Measurements from ENCODE around the gene PIEZO2.

The PIEZO2 gene

DNA sequence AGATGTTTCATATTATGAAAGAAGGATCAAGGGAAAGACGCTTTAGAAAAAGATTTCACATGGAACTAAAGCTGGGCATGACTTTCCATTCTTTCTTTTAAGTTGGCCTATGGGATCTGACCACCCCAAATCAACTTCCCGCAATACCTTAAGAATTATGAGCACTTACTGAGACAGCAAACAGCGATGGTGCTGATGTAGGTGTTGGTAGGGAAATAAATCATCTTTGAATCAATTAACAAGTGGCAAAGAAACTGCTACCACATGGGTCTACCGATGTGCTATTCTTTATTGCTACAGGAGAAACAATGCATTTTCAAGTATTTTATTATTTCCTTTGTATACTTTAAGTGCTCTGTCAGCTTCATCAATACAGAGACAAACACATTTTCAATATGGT is 239.6 kb downstream of the PIEZO2 start:
- Histone ChIP-seq H3K9me3 (ENCODE audit: control insufficient read depth, insufficient read depth, low read length) (no peaks in the 10 kb centered on the region), H3K4me3 (ENCODE audit: low read length) (no peak overlapping the region), H3K27ac (ENCODE audit: low read length) (no peak overlapping the region), H3K4me1 (ENCODE audit: control insufficient read depth, insufficient read depth, low read length) (no peaks in the 10 kb centered on the region), H3K36me3 (ENCODE audit: control insufficient read depth, insufficient read depth, low read length) (no peaks in the 10 kb centered on the region), H3K27me3 (ENCODE audit: control insufficient read depth, insufficient read depth, low read length) (no peaks in the 10 kb centered on the region)
- WGBS (ENCODE audit: insufficient coverage, insufficient read length), result no CpG with 5 or more reads among the region's 4 CpGs
- DNase-seq (ENCODE audit: low read depth, low spot score), result no peak

DNA sequence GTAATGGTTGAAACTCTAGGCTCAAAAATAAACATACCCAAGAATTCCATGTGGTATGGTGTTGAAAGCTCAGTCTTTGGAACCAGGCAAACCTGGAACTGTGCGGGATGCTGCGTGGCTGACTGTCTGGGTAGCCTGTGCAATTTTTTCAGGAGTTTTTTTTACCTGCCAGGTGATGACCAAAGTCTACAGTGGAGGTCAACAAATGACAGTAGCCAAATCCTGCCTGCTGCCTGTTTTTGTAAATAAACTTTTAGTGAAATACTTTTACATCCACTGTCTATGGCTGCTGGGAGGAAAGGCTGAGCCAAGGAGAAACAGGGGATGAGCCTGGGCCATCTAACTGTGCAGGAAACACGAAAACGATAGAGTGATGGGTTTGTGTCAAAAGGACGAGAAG is 240.6 kb downstream of the PIEZO2 start:
- Histone ChIP-seq H3K4me3 (ENCODE audit: low read length) (no peak overlapping the region), H3K4me1 (ENCODE audit: control insufficient read depth, insufficient read depth, low read length) (no peaks in the 10 kb centered on the region), H3K36me3 (ENCODE audit: control insufficient read depth, insufficient read depth, low read length) (no peaks in the 10 kb centered on the region), H3K27me3 (ENCODE audit: control insufficient read depth, insufficient read depth, low read length) (no peaks in the 10 kb centered on the region), H3K27ac (ENCODE audit: low read length) (no peak overlapping the region), H3K9me3 (ENCODE audit: control insufficient read depth, insufficient read depth, low read length) (no peaks in the 10 kb centered on the region)
- DNase-seq (ENCODE audit: low read depth, low spot score), result no peak
- no CpG with 5 or more reads among the region's 5 CpGs for WGBS (ENCODE audit: insufficient coverage, insufficient read length)

DNA sequence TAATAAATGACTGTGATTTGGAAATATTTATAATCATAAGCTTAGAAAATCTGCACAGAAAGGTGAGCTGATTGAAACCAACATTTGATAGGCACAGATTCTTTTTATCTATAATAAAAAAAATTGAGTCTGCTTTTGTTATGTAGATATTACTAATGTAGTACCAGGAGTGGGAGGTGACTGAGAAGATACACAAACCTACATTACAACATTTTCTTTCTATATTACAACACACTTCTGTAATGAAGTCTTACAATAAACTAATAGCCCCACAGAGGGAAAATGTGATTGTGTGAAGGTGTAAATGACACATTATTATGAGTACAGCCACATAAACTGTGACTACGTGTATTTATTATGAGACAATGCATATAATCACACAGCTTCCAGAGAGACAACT is 241.6 kb downstream of the PIEZO2 start:
- Histone ChIP-seq H3K4me3 (ENCODE audit: low read length) (no peak overlapping the region), H3K27ac (ENCODE audit: low read length) (no peak overlapping the region), H3K36me3 (ENCODE audit: control insufficient read depth, insufficient read depth, low read length) (no peaks in the 10 kb centered on the region), H3K4me1 (ENCODE audit: control insufficient read depth, insufficient read depth, low read length) (no peaks in the 10 kb centered on the region), H3K27me3 (ENCODE audit: control insufficient read depth, insufficient read depth, low read length) (no peaks in the 10 kb centered on the region), H3K9me3 (ENCODE audit: control insufficient read depth, insufficient read depth, low read length) (no peaks in the 10 kb centered on the region)
- WGBS (ENCODE audit: insufficient coverage, insufficient read length), result no CpG with 5 or more reads among the region's 1 CpG
- DNase-seq (ENCODE audit: low read depth, low spot score), result no peak

DNA sequence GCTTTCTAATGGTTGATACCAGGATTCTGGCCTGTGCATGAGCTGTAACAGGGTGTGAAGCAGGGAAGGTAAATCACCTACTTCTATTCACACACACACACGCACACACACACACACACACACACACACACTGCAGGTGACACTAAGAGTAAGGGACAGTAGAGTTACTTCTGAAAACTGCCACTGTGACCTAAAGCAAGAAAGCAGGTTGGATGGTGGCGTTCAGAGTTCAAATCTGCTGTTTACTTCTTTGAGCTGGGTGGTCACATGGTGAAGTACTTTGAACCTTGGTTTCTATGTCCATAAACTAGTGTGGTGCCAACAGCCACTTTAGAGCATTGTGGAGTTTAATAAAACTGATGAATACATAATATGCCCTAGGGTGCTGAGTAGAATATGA is 248.0 kb downstream of the PIEZO2 start:
- Histone ChIP-seq H3K27me3 (ENCODE audit: control insufficient read depth, insufficient read depth, low read length) (no peaks in the 10 kb centered on the region), H3K9me3 (ENCODE audit: control insufficient read depth, insufficient read depth, low read length) (no peaks in the 10 kb centered on the region), H3K27ac (ENCODE audit: low read length) (no peak overlapping the region), H3K4me3 (ENCODE audit: low read length) (no peak overlapping the region), H3K4me1 (ENCODE audit: control insufficient read depth, insufficient read depth, low read length) (no peaks in the 10 kb centered on the region), H3K36me3 (ENCODE audit: control insufficient read depth, insufficient read depth, low read length) (no peaks in the 10 kb centered on the region)
- DNase-seq (ENCODE audit: low read depth, low spot score), result no peak
- WGBS (ENCODE audit: insufficient coverage, insufficient read length), result no CpG with 5 or more reads among the region's 2 CpGs

DNA sequence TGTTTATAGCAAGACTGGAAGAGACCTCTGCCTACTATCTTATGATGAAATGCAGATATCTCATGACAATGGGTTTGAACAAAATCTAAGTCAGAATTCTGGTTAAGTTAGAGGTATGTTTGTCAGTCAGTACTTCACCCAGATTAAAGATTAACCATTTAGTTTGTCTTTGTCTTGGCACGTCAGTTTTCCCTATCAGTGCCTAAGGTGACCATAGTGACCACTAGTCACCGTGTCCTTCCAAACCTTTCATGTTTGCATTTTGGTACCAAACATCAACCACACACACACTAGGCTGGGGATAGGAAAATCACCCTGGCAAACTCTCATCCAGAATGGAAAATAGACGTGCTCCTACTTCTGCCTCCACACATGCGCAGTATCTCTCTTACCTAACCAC is 248.9 kb downstream of the PIEZO2 start:
- no peak for DNase-seq (ENCODE audit: low read depth, low spot score)
- WGBS (ENCODE audit: insufficient coverage, insufficient read length), result no CpG with 5 or more reads among the region's 4 CpGs
- no peak overlapping the region for H3K4me3 ChIP-seq (ENCODE audit: low read length)
- H3K4me1 ChIP-seq (ENCODE audit: control insufficient read depth, insufficient read depth, low read length), result no peaks in the 10 kb centered on the region
- H3K9me3 ChIP-seq (ENCODE audit: control insufficient read depth, insufficient read depth, low read length), result no peaks in the 10 kb centered on the region
- H3K36me3 ChIP-seq (ENCODE audit: control insufficient read depth, insufficient read depth, low read length), result no peaks in the 10 kb centered on the region
- H3K27me3 ChIP-seq (ENCODE audit: control insufficient read depth, insufficient read depth, low read length), result no peaks in the 10 kb centered on the region
- no peak overlapping the region for H3K27ac ChIP-seq (ENCODE audit: low read length)

DNA sequence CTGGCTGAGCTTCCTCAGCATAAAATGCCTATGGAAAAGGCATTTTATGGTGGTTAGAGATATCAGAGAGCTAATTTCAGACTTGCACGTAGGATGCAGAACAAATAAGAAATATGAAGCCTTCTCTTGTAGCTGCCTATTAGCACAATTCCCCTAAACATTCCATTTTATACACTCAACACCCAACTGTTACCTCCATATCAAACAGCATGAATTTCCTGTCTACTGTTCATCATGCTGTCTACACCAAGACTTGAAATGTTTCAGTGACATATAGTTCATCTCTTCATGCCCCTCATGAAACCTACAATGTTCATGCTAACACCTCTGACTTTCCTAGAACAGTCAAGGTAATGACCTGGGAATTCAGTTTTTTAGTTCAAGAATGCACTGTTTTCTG is 249.9 kb downstream of the PIEZO2 start:
- DNase-seq (ENCODE audit: low read depth, low spot score), result no peak
- Histone ChIP-seq H3K36me3 (ENCODE audit: control insufficient read depth, insufficient read depth, low read length) (no peaks in the 10 kb centered on the region), H3K9me3 (ENCODE audit: control insufficient read depth, insufficient read depth, low read length) (no peaks in the 10 kb centered on the region), H3K4me1 (ENCODE audit: control insufficient read depth, insufficient read depth, low read length) (no peaks in the 10 kb centered on the region), H3K27ac (ENCODE audit: low read length) (no peak overlapping the region), H3K4me3 (ENCODE audit: low read length) (no peak overlapping the region), H3K27me3 (ENCODE audit: control insufficient read depth, insufficient read depth, low read length) (no peaks in the 10 kb centered on the region)
- WGBS (ENCODE audit: insufficient coverage, insufficient read length), result no CpG with 5 or more reads among the region's 1 CpG

DNA sequence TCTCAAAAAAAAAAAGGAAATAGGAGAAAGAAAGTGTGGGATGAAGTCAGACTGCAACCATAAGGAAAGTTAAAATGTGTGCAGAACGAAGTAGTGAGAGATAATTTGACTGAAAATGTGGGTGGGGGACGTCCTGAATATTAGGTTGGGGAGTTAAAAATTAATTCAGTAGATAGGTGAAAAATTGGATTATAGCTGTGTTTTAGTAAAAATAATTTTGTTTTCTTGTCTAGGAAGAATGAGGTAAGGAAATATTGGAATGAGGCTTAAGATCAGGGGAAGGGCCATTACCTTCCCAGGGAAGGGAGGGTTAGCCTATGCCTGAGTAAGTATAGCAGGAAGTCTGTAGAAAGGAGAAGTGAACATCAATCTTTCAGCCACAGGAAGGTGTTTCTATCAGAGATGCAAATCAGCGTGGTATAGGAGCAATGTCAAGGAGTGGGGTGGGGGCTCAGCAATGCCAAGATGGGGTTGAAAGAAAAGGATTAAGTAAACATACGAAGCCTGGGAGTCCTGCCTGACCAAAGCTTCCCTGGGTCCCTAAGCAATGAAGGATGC is 250.9 kb downstream of the PIEZO2 start:
- Histone ChIP-seq H3K4me1 (ENCODE audit: control insufficient read depth, insufficient read depth, low read length) (no peaks in the 10 kb centered on the region), H3K9me3 (ENCODE audit: control insufficient read depth, insufficient read depth, low read length) (no peaks in the 10 kb centered on the region), H3K27ac (ENCODE audit: low read length) (no peak overlapping the region), H3K36me3 (ENCODE audit: control insufficient read depth, insufficient read depth, low read length) (no peaks in the 10 kb centered on the region), H3K4me3 (ENCODE audit: low read length) (no peak overlapping the region), H3K27me3 (ENCODE audit: control insufficient read depth, insufficient read depth, low read length) (no peaks in the 10 kb centered on the region)
- DNase-seq (ENCODE audit: low read depth, low spot score), result no peak
- 100% methylated on average over 2 of the region's 4 CpGs for WGBS (ENCODE audit: insufficient coverage, insufficient read length)

DNA sequence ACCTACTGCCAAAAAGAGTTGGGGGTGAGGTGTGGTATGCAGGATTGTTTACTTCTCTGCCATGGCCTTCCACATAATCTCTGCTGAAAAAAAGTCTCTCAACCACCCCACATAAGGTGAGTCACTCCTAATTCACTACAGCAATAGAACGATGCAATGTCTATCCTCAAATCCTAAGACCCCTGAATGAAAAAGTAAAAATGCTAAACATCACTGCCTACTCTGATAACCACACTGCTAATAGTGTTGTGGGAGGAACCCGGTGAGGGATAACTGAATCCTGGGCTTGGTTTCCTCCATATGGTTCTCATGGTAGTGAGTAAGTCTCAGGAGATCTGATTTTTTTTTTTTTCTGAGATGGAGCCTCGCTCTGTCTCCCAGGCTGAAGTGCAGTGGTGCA is 252.5 kb downstream of the PIEZO2 start:
- no CpG with 5 or more reads among the region's 3 CpGs for WGBS (ENCODE audit: insufficient coverage, insufficient read length)
- no peak for DNase-seq (ENCODE audit: low read depth, low spot score)

DNA sequence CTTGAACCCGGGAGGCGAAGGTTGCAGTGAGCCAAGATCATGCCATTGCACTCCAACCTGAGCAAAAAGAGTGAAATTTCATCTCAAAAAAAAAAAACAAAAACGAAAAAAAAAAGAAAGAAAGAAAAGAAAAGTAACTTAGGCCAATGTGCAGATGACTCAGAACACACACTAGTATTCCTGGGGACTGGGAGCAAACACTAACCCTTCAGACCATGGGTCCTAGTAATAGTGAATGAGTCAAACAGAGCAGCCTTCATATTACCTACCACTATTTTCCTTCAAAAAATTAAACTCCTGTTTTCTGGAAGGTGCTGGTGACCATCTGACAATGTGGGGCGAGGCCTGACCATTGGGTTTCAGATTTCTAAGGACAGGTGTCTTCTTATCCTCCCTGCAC is 253.4 kb downstream of the PIEZO2 start:
- H3K36me3 ChIP-seq (ENCODE audit: control insufficient read depth, insufficient read depth, low read length), result no peaks in the 10 kb centered on the region
- no peaks in the 10 kb centered on the region for H3K9me3 ChIP-seq (ENCODE audit: control insufficient read depth, insufficient read depth, low read length)
- H3K27me3 ChIP-seq (ENCODE audit: control insufficient read depth, insufficient read depth, low read length), result no peaks in the 10 kb centered on the region
- H3K27ac ChIP-seq (ENCODE audit: low read length), result no peak overlapping the region
- WGBS (ENCODE audit: insufficient coverage, insufficient read length), result no CpG with 5 or more reads among the region's 4 CpGs
- no peak overlapping the region for H3K4me3 ChIP-seq (ENCODE audit: low read length)
- H3K4me1 ChIP-seq (ENCODE audit: control insufficient read depth, insufficient read depth, low read length), result no peaks in the 10 kb centered on the region
- DNase-seq (ENCODE audit: low read depth, low spot score), result no peak

More for the DNA sequence above, 252.5 kb downstream of the PIEZO2 start:
- Histone ChIP-seq H3K9me3 (ENCODE audit: control insufficient read depth, insufficient read depth, low read length) (no peaks in the 10 kb centered on the region), H3K27me3 (ENCODE audit: control insufficient read depth, insufficient read depth, low read length) (no peaks in the 10 kb centered on the region), H3K4me3 (ENCODE audit: low read length) (no peak overlapping the region), H3K4me1 (ENCODE audit: control insufficient read depth, insufficient read depth, low read length) (no peaks in the 10 kb centered on the region), H3K27ac (ENCODE audit: low read length) (no peak overlapping the region), H3K36me3 (ENCODE audit: control insufficient read depth, insufficient read depth, low read length) (no peaks in the 10 kb centered on the region)

DNA sequence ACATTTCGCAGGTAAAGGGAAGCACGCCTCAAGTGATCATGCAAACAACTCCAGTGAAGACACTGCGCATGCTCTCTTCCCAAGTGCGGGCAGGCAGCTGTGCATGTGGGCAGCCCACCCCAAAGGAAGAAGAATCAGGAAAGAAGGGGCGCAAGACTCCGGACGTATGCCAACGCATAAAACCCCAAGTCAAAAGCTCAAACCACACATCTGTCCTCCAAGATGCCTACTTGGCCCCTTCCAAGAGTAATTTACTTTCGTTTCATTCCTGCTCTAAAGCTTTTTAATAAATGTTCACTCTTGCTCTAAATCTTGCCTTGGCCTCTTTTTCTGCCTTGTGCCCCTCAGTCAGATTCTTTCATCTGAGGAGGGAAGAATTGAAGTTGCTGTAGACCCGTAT is 254.9 kb downstream of the PIEZO2 start:
- Histone ChIP-seq H3K27ac (ENCODE audit: low read length) (no peak overlapping the region), H3K36me3 (ENCODE audit: control insufficient read depth, insufficient read depth, low read length) (no peaks in the 10 kb centered on the region), H3K4me3 (ENCODE audit: low read length) (no peak overlapping the region), H3K4me1 (ENCODE audit: control insufficient read depth, insufficient read depth, low read length) (no peaks in the 10 kb centered on the region), H3K9me3 (ENCODE audit: control insufficient read depth, insufficient read depth, low read length) (no peaks in the 10 kb centered on the region), H3K27me3 (ENCODE audit: control insufficient read depth, insufficient read depth, low read length) (no peaks in the 10 kb centered on the region)
- no peak for DNase-seq (ENCODE audit: low read depth, low spot score)
- no CpG with 5 or more reads among the region's 10 CpGs for WGBS (ENCODE audit: insufficient coverage, insufficient read length)

DNA sequence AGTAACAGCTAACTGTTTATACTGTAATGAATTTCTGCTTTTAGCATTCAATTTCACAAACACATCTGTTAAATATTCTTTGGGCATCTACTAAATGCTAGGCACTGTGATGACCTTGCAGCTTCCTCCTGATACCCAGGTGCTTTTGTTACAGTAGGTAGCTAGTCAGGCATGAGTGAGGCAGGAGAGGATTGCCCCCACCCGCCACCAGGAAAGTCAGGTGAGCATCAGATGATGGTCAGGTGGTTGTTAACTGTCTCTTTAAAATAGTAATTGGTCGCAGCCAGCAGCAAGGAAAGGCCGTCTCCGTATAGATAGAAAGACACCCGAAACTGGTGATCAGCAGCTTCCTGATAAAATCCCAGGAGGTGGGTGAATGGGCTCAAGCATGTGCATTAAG is 255.6 kb downstream of the PIEZO2 start:
- DNase-seq (ENCODE audit: low read depth, low spot score), result no peak
- WGBS (ENCODE audit: insufficient coverage, insufficient read length), result no CpG with 5 or more reads among the region's 5 CpGs
- Histone ChIP-seq H3K9me3 (ENCODE audit: control insufficient read depth, insufficient read depth, low read length) (no peaks in the 10 kb centered on the region), H3K36me3 (ENCODE audit: control insufficient read depth, insufficient read depth, low read length) (no peaks in the 10 kb centered on the region), H3K27me3 (ENCODE audit: control insufficient read depth, insufficient read depth, low read length) (no peaks in the 10 kb centered on the region), H3K4me1 (ENCODE audit: control insufficient read depth, insufficient read depth, low read length) (no peaks in the 10 kb centered on the region), H3K27ac (ENCODE audit: low read length) (no peak overlapping the region), H3K4me3 (ENCODE audit: low read length) (no peak overlapping the region)

All from iPS DF 6.9 (cell line).